ENCODE data around the gene DPF3. TPM values are rescaled to one million over a fixed set of nuclear protein-coding genes. Genes with fewer than 3 reads are reported as not detected.

The DPF3 gene
- total and polyA plus RNA-seq, 2 donors (not counting 1 experiment from before 2014, with no cell fraction given), result 7.6 to 13.7 TPM

GRCh38 chr14:72651714-72652113 lies 242.2 kb downstream of the DPF3 start:
- H3K27ac ChIP-seq (ENCODE audit: insufficient read depth, low read length), result no peak overlapping the region
- H3K4me3 ChIP-seq (replicated peaks in 1 of 4; ENCODE audit: control extremely low read depth in 1 of 4, insufficient read depth in 1 of 4, low read depth in 3 of 4, low read length in 4 of 4), result no peak overlapping the region
- no peak overlapping the region for H2AFZ ChIP-seq (ENCODE audit: low read length)
- H3K9ac ChIP-seq (ENCODE audit: insufficient read depth, low read length), result no peak overlapping the region
- TF ChIP-seq CTCF (conservative IDR thresholded peaks at IDR 0.05 in 1 of 2, IDR thresholded peaks at IDR 0.05 in 1 of 2; ENCODE audit: low read depth in 1 of 2, low read length in 2 of 2) (no peak), EZH2 (IDR thresholded peaks at IDR 0.05; ENCODE audit: low read length, missing control alignments) (no peak)
- no peaks in the 10 kb centered on the region for H3K36me3 ChIP-seq (ENCODE audit: control insufficient read depth, insufficient read depth, low read length)
- no peaks in the 10 kb centered on the region for H3K79me2 ChIP-seq (ENCODE audit: control insufficient read depth, insufficient read depth, low read length)
- no peak overlapping the region for H3K4me2 ChIP-seq (ENCODE audit: extremely low read depth, insufficient read depth, low read length)
- no peaks in the 10 kb centered on the region for H3K9me3 ChIP-seq (ENCODE audit: control insufficient read depth, insufficient read depth, low read depth, low read length)
- DNase-seq (ENCODE audit: low read depth in 2 of 2), result no peak
- peaks cover 24% of the 10 kb centered on the region for H3K4me1 ChIP-seq (ENCODE audit: control insufficient read depth, extremely low read depth, insufficient read depth, low read length)
- H4K20me1 ChIP-seq (ENCODE audit: control insufficient read depth, extremely low read depth, insufficient read depth, low read length), result no peaks in the 10 kb centered on the region
- no peaks in the 10 kb centered on the region for H3K27me3 ChIP-seq (ENCODE audit: control insufficient read depth, insufficient read depth, low read length)

- Histone ChIP-seq H3K4me2 (ENCODE audit: extremely low read depth, insufficient read depth, low read length) (no peak overlapping the region), H3K27me3 (ENCODE audit: control insufficient read depth, insufficient read depth, low read length) (no peaks in the 10 kb centered on the region), H3K9ac (ENCODE audit: insufficient read depth, low read length) (no peak overlapping the region), H3K36me3 (ENCODE audit: control insufficient read depth, insufficient read depth, low read length) (no peaks in the 10 kb centered on the region), H2AFZ (ENCODE audit: low read length) (no peak overlapping the region), H3K4me1 (ENCODE audit: control insufficient read depth, extremely low read depth, insufficient read depth, low read length) (peaks cover 24% of the 10 kb centered on the region), H3K4me3 (replicated peaks in 1 of 4; ENCODE audit: control extremely low read depth in 1 of 4, insufficient read depth in 1 of 4, low read depth in 3 of 4, low read length in 4 of 4) (no peak overlapping the region), H4K20me1 (ENCODE audit: control insufficient read depth, extremely low read depth, insufficient read depth, low read length) (no peaks in the 10 kb centered on the region), H3K27ac (ENCODE audit: insufficient read depth, low read length) (no peak overlapping the region), H3K9me3 (ENCODE audit: control insufficient read depth, insufficient read depth, low read depth, low read length) (no peaks in the 10 kb centered on the region), H3K79me2 (ENCODE audit: control insufficient read depth, insufficient read depth, low read length) (no peaks in the 10 kb centered on the region)
- peak in 1 of 2 donors; percentile 68 for DNase-seq (ENCODE audit: low read depth in 2 of 2)
- TF ChIP-seq EZH2 (IDR thresholded peaks at IDR 0.05; ENCODE audit: low read length, missing control alignments) (no peak), CTCF (conservative IDR thresholded peaks at IDR 0.05 in 1 of 2, IDR thresholded peaks at IDR 0.05 in 1 of 2; ENCODE audit: low read depth in 1 of 2, low read length in 2 of 2) (no peak)
These were observed 242.8 kb downstream of the DPF3 start for GRCh38 chr14:72651081-72651480.

- Histone ChIP-seq H3K4me3 (replicated peaks in 1 of 4; ENCODE audit: control extremely low read depth in 1 of 4, insufficient read depth in 1 of 4, low read depth in 3 of 4, low read length in 4 of 4) (no peak overlapping the region), H3K4me1 (ENCODE audit: control insufficient read depth, extremely low read depth, insufficient read depth, low read length) (peaks cover 24% of the 10 kb centered on the region), H3K36me3 (ENCODE audit: control insufficient read depth, insufficient read depth, low read length) (no peaks in the 10 kb centered on the region), H4K20me1 (ENCODE audit: control insufficient read depth, extremely low read depth, insufficient read depth, low read length) (no peaks in the 10 kb centered on the region), H3K27ac (ENCODE audit: insufficient read depth, low read length) (no peak overlapping the region), H2AFZ (ENCODE audit: low read length) (no peak overlapping the region), H3K9me3 (ENCODE audit: control insufficient read depth, insufficient read depth, low read depth, low read length) (no peaks in the 10 kb centered on the region), H3K4me2 (ENCODE audit: extremely low read depth, insufficient read depth, low read length) (no peak overlapping the region), H3K27me3 (ENCODE audit: control insufficient read depth, insufficient read depth, low read length) (no peaks in the 10 kb centered on the region), H3K79me2 (ENCODE audit: control insufficient read depth, insufficient read depth, low read length) (no peaks in the 10 kb centered on the region), H3K9ac (ENCODE audit: insufficient read depth, low read length) (no peak overlapping the region)
- TF ChIP-seq CTCF (conservative IDR thresholded peaks at IDR 0.05 in 1 of 2, IDR thresholded peaks at IDR 0.05 in 1 of 2; ENCODE audit: low read depth in 1 of 2, low read length in 2 of 2) (no peak), EZH2 (IDR thresholded peaks at IDR 0.05; ENCODE audit: low read length, missing control alignments) (no peak)
- no peak for DNase-seq (ENCODE audit: low read depth in 2 of 2)
These were observed 244.2 kb downstream of the DPF3 start for GRCh38 chr14:72649603-72650227.

Measured in fibroblast of lung (primary cell).